GM12801 (cell line): ENCODE results near the gene RHOBTB3.

Source experiments
- CTCF ChIP-seq: IDR thresholded peaks from one replicate; pipeline ENCODE4 v1.5.1; 2011; ENCODE audit warnings: control low read depth; ENCODE audit not compliant: insufficient read length; ENCODE audit errors: extremely low read depth

Gene RHOBTB3

GRCh38 chr5:95711501-95712346, 19.4 kb upstream of the RHOBTB3 start:
- no peak for TF ChIP-seq CTCF

GRCh38 chr5:95712347-95712958, 18.7 kb upstream of the RHOBTB3 start:
- no peak for TF ChIP-seq CTCF

- no peak for TF ChIP-seq CTCF
Observed at GRCh38 chr5:95713960-95714710, 17.0 kb upstream of the RHOBTB3 start.

- no peak for TF ChIP-seq CTCF
Observed at GRCh38 chr5:95715799-95716461, 15.2 kb upstream of the RHOBTB3 start.

- TF ChIP-seq CTCF = no peak
Observed at GRCh38 chr5:95717439-95717838, 13.7 kb upstream of the RHOBTB3 start.

- no peak for TF ChIP-seq CTCF
Observed at GRCh38 chr5:95718203-95718602, 12.9 kb upstream of the RHOBTB3 start.

- TF ChIP-seq CTCF = no peak
Observed at GRCh38 chr5:95718738-95719137, 12.4 kb upstream of the RHOBTB3 start.
